PC-3 (cell line): Measurements from ENCODE around the gene GPC4. TPM values are rescaled to one million over a fixed set of nuclear protein-coding genes. Genes with fewer than 3 reads are reported as not detected.

Source experiments
- ATAC-seq: fragments of 200-7000 bp; cut with Tn5 transposase; 2 replicates; pipeline ENCODE4 v1.9.1; 2020; ENCODE audit warnings: mild to moderate bottlenecking, moderate library complexity
- BruUV-seq: library from RNA; stranded (reverse); fragments of 400-500 nt; replicated peaks from 2 replicates; lab custom pipeline; 2021; lab: Mats Ljungman, UMichigan
- CTCF ChIA-PET: fragments of 300-600 bp; sonication (Branson Sonifier 250); formaldehyde crosslinking; loops from one replicate; lab custom pipeline; 2022; ENCODE audit warnings: antibody characterized with exemption; lab: Charles Lee
- POLR2A ChIA-PET: fragments of 300-600 bp; sonication (Branson Sonifier 250); formaldehyde crosslinking; loops from one replicate; lab custom pipeline; 2022; ENCODE audit warnings: antibody characterized with exemption; ENCODE audit not compliant: unreplicated experiment; lab: Charles Lee
- DNase-seq: peaks from one replicate; pipeline ENCODE4 v3.0.0-alpha.2; 2015
- H2AFZ ChIP-seq: fragments of 300-600 bp; sonication (generic); 2 replicates; pipeline ENCODE4 v1.6.0; 2016; ENCODE audit warnings: antibody characterized with exemption, low read length
- H3F3A ChIP-seq: fragments of 300-600 bp; sonication (generic); one replicate; pipeline ENCODE4 v1.6.0; 2017; ENCODE audit warnings: antibody characterized with exemption, low read length, control low read depth, mild to moderate bottlenecking; ENCODE audit not compliant: unreplicated experiment
- H3K27ac ChIP-seq: fragments of 300-600 bp; sonication (generic); 2 replicates; pipeline ENCODE4 v1.5.1; 2016; ENCODE audit warnings: mild to moderate bottlenecking, low read length
- H3K27me3 ChIP-seq: fragments of 300-600 bp; sonication (generic); 2 replicates; pipeline ENCODE4 v1.6.1; 2016; ENCODE audit warnings: low read length, mixed read lengths
- H3K36me3 ChIP-seq: fragments of 300-600 bp; sonication (generic); 2 replicates; pipeline ENCODE4 v1.6.1; 2016; ENCODE audit warnings: low read depth, mixed run types, low read length, mixed read lengths
- H3K4me1 ChIP-seq: fragments of 300-600 bp; sonication (generic); 2 replicates; pipeline ENCODE4 v1.5.1; 2016; ENCODE audit warnings: low read length; ENCODE audit not compliant: insufficient read depth
- H3K4me2 ChIP-seq: fragments of 300-600 bp; sonication (generic); 2 replicates; pipeline ENCODE4 v1.6.0; 2016; ENCODE audit warnings: low read length
- H3K4me3 ChIP-seq: fragments of 300-600 bp; sonication (generic); 2 replicates; pipeline ENCODE4 v1.5.1; 2016; ENCODE audit warnings: mild to moderate bottlenecking, low read length, mixed read lengths
- H3K79me2 ChIP-seq: fragments of 300-600 bp; sonication (generic); 2 replicates; pipeline ENCODE4 v1.6.1; 2017; ENCODE audit warnings: low read length, mixed read lengths
- H3K9ac ChIP-seq: fragments of 300-600 bp; sonication (generic); 2 replicates; pipeline ENCODE4 v1.6.0; 2016; ENCODE audit warnings: mild to moderate bottlenecking, low read length
- H3K9me2 ChIP-seq: fragments of 300-600 bp; sonication (generic); replicated peaks from 2 replicates; pipeline ENCODE4 v1.6.1; 2016; ENCODE audit warnings: mixed run types, low read length, mixed read lengths
- H3K9me3 ChIP-seq: fragments of 300-600 bp; sonication (generic); 2 replicates; pipeline ENCODE4 v1.6.1; 2016; ENCODE audit warnings: low read length, mixed read lengths
- H4K20me1 ChIP-seq: fragments of 300-600 bp; sonication (generic); 2 replicates; pipeline ENCODE4 v1.6.1; 2016; ENCODE audit warnings: low read length, mixed read lengths
- CTCF ChIP-seq: fragments of 300-600 bp; sonication (generic); conservative IDR thresholded peaks from 2 replicates; pipeline ENCODE4 v1.5.1; 2017; ENCODE audit warnings: antibody characterized with exemption, low read depth, mild to moderate bottlenecking, low read length
- EZH2 ChIP-seq: fragments of 300-600 bp; sonication (generic); IDR thresholded peaks from one replicate; pipeline ENCODE4 v1.6.1; 2017; ENCODE audit warnings: antibody characterized with exemption, mild to moderate bottlenecking, low read length; ENCODE audit not compliant: unreplicated experiment
- EZH2phosphoT487 ChIP-seq: fragments of 300-600 bp; sonication (generic); IDR thresholded peaks from 2 replicates; pipeline ENCODE4 v1.6.1; 2018; ENCODE audit warnings: mild to moderate bottlenecking, antibody characterized with exemption, low read length, borderline replicate concordance
- intact Hi-C: fragments of 100-400 bp; cut with micrococcal nuclease; formaldehyde crosslinking; loops from 2 replicates; pipeline ENCODE4 v1.9.0; 2023
- total RNA-seq: library from RNA; depleted of rRNA; stranded (reverse); fragments of >200 nt; gene quantifications from 2 replicates; pipeline ENCODE4 v1.2.3, GENCODE V29; 2014

Gene GPC4
- total RNA-seq, 1 experiment from 2014 or later, result 4.0 TPM

- H3K9ac ChIP-seq, result no peak overlapping the region
- POLR2A ChIA-PET, result no interaction called here
- no peaks in the 10 kb centered on the region for H3K36me3 ChIP-seq
- H3K9me2 ChIP-seq, result no peaks in the 10 kb centered on the region
- H3K4me3 ChIP-seq, result no peak overlapping the region
- no peak overlapping the region for H3K4me2 ChIP-seq
- no peak overlapping the region for H2AFZ ChIP-seq
- H3F3A ChIP-seq, result no peaks in the 10 kb centered on the region
- intact Hi-C loops, result no loop called here
- no peaks in the 10 kb centered on the region for H4K20me1 ChIP-seq
- TF ChIP-seq CTCF (no peak), EZH2 (no peak), EZH2phosphoT487 (no peak)
- CTCF ChIA-PET, result no interaction called here
- no peak overlapping the region for H3K27ac ChIP-seq
- DNase-seq (no peak), ATAC-seq (no peak)
- H3K27me3 ChIP-seq, result no peaks in the 10 kb centered on the region
- no peaks in the 10 kb centered on the region for H3K4me1 ChIP-seq
- no peaks in the 10 kb centered on the region for H3K9me3 ChIP-seq
- H3K79me2 ChIP-seq, result no peaks in the 10 kb centered on the region
- BruUV-seq, result no TSS peak
Observed at GRCh38 chrX:133265331-133265730, 150.0 kb downstream of the GPC4 start.

- no peaks in the 10 kb centered on the region for H4K20me1 ChIP-seq
- H3K4me3 ChIP-seq, result no peak overlapping the region
- no peak overlapping the region for H3K27ac ChIP-seq
- intact Hi-C loops, result loop anchor here (10.0 kb wide), 3 partner anchors 66 to 406 kb away; partner anchors contain the start of gene GPC4
- CTCF ChIA-PET, result no interaction called here
- peak overlapping the region; percentile 28 for H3K4me2 ChIP-seq
- no peaks in the 10 kb centered on the region for H3K9me2 ChIP-seq
- H3K4me1 ChIP-seq, result peaks cover 28% of the 10 kb centered on the region
- POLR2A ChIA-PET, result no interaction called here
- H2AFZ ChIP-seq, result no peak overlapping the region
- TF ChIP-seq EZH2 (no peak), EZH2phosphoT487 (no peak), CTCF (no peak)
- H3K9ac ChIP-seq, result no peak overlapping the region
- no peaks in the 10 kb centered on the region for H3F3A ChIP-seq
- DNase-seq, result peak; percentile 75
- BruUV-seq, result no TSS peak
- ATAC-seq, result peak; percentile 75
- no peaks in the 10 kb centered on the region for H3K9me3 ChIP-seq
- H3K79me2 ChIP-seq, result no peaks in the 10 kb centered on the region
- no peaks in the 10 kb centered on the region for H3K27me3 ChIP-seq
- no peaks in the 10 kb centered on the region for H3K36me3 ChIP-seq
Observed at GRCh38 chrX:133258481-133258880, 156.8 kb downstream of the GPC4 start.

- no peaks in the 10 kb centered on the region for H4K20me1 ChIP-seq
- H2AFZ ChIP-seq, result no peak overlapping the region
- ChIA-PET CTCF (no interaction called here), POLR2A (no interaction called here)
- no peak for TF ChIP-seq CTCF
- no peak for TF ChIP-seq EZH2
- TF ChIP-seq EZH2phosphoT487, result no peak
- no peaks in the 10 kb centered on the region for H3K9me3 ChIP-seq
- peak; percentile 81 for DNase-seq
- no peak overlapping the region for H3K9ac ChIP-seq
- no peaks in the 10 kb centered on the region for H3K27me3 ChIP-seq
- no peaks in the 10 kb centered on the region for H3K79me2 ChIP-seq
- peak overlapping the region; percentile 42 for H3K4me2 ChIP-seq
- peaks cover 28% of the 10 kb centered on the region for H3K4me1 ChIP-seq
- no peaks in the 10 kb centered on the region for H3F3A ChIP-seq
- BruUV-seq, result no TSS peak
- no peak overlapping the region for H3K4me3 ChIP-seq
- peak; percentile 91 for ATAC-seq
- H3K27ac ChIP-seq, result peak overlapping the region; percentile 53
- no peaks in the 10 kb centered on the region for H3K9me2 ChIP-seq
- intact Hi-C loops, result loop anchor here (2.0 to 10.0 kb wide), 4 partner anchors 42 to 410 kb away; partner anchors contain the start of gene GPC4
- H3K36me3 ChIP-seq, result no peaks in the 10 kb centered on the region
Observed at GRCh38 chrX:133254666-133255065, 160.6 kb downstream of the GPC4 start.
